ENCODE data around the gene UBASH3A.

DNA sequence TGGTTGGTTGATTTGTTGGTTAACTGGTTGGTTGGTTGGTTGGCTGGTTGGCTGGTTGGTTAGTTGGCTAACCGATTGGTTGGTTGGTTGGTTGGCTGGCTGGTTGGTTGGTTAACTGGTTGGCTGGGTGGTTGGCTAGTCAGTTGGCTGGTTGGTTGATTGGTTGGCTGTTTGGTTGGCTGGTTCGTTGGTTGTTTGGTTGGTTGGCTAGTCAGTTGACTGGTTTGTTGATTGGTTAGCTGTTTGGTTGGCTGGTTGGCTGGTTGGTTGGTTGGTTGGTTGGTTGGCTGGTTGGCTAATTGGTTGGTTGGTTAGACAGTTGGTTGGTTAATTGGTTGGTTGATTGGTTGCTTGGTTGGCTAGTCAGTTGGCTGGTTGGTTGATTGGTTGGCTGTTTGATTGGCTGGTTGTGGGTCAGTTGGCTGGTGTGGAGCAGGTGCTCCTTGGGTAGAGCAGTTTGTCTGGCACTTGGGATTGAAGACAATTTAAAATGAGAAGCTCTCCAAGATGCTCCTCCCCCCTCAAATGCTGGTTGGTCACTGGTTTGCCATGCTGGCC is 85.4 kb downstream of the UBASH3A start:
- TF ChIP-seq, protein P1, sequence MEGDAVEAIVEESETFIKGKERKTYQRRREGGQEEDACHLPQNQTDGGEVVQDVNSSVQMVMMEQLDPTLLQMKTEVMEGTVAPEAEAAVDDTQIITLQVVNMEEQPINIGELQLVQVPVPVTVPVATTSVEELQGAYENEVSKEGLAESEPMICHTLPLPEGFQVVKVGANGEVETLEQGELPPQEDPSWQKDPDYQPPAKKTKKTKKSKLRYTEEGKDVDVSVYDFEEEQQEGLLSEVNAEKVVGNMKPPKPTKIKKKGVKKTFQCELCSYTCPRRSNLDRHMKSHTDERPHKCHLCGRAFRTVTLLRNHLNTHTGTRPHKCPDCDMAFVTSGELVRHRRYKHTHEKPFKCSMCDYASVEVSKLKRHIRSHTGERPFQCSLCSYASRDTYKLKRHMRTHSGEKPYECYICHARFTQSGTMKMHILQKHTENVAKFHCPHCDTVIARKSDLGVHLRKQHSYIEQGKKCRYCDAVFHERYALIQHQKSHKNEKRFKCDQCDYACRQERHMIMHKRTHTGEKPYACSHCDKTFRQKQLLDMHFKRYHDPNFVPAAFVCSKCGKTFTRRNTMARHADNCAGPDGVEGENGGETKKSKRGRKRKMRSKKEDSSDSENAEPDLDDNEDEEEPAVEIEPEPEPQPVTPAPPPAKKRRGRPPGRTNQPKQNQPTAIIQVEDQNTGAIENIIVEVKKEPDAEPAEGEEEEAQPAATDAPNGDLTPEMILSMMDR (IDR thresholded peaks at IDR 0.05), result no peak
- no peak for TF ChIP-seq EZH2 (IDR thresholded peaks at IDR 0.05)
